SK-N-MC (cell line): ENCODE measurements around the gene PRM1.
"Not testable (repeated sequence)": the region's sequence is repeated elsewhere in the genome, so short reads cannot be mapped to it uniquely, and the experiment has no call there.

ENCODE experiments used
- DNase-seq: peaks from one replicate; pipeline ENCODE4 v3.0.0-alpha.2; 2011; ENCODE audit warnings: low read depth, low spot score
- H3K27ac ChIP-seq: fragments of 200-600 bp; sonication (generic); 2 replicates; pipeline ENCODE4 v1.5.1; 2016; ENCODE audit warnings: mixed run types
- H3K36me3 ChIP-seq: fragments of 200-600 bp; sonication (generic); 2 replicates; pipeline ENCODE4 v1.6.1; 2017; ENCODE audit warnings: antibody characterized with exemption, low read length, mixed read lengths; ENCODE audit not compliant: insufficient read depth
- H3K4me3 ChIP-seq: fragments of 200-600 bp; sonication (generic); 2 replicates; pipeline ENCODE4 v1.5.1; 2016
- H3K9ac ChIP-seq: fragments of 200-600 bp; sonication (generic); 2 replicates; pipeline ENCODE4 v1.8.0; 2017; ENCODE audit warnings: mixed run types, mixed read lengths; ENCODE audit not compliant: insufficient read length
- H3K9me3 ChIP-seq: fragments of 200-600 bp; sonication (generic); 2 replicates; pipeline ENCODE4 v1.6.1; 2017; ENCODE audit warnings: low read depth, mild to moderate bottlenecking, antibody characterized with exemption, low read length, moderate library complexity, mixed read lengths
- EZH2 ChIP-seq: fragments of 200-600 bp; sonication (generic); IDR thresholded peaks from one replicate; pipeline ENCODE4 v1.6.1; 2017; ENCODE audit warnings: antibody characterized with exemption
- FOXP2 ChIP-seq: optimal IDR thresholded peaks from 2 replicates; pipeline ENCODE3; 2011; ENCODE audit warnings: mild to moderate bottlenecking, moderate library complexity; ENCODE audit not compliant: insufficient read depth; ENCODE audit errors: extremely low read length, control extremely low read depth
- POLR2AphosphoS5 ChIP-seq: IDR thresholded peaks from 2 replicates; pipeline ENCODE4 v1.6.1; 2012; ENCODE audit warnings: mild to moderate bottlenecking, low read depth, low read length, borderline replicate concordance

PRM1 gene

DNA sequence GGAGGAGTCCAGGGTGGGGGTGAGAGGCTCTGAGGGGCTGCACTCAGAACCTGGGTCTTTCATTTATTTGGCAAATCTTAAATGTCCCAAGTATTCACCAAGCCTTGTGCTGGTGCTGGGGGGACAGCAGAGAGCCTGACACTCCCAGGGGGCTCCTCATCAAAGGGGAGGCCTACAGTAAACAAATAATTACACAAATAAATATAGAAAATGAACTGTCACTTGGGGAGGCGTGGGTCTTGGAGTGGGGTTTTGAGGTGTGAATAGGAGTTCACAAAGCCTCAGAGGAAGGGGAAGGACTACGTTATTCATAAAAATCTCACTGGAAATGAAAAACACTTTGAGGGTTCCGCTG lies 15.2 kb upstream of the PRM1 start:
- no peak overlapping the region for H3K9ac ChIP-seq

DNA sequence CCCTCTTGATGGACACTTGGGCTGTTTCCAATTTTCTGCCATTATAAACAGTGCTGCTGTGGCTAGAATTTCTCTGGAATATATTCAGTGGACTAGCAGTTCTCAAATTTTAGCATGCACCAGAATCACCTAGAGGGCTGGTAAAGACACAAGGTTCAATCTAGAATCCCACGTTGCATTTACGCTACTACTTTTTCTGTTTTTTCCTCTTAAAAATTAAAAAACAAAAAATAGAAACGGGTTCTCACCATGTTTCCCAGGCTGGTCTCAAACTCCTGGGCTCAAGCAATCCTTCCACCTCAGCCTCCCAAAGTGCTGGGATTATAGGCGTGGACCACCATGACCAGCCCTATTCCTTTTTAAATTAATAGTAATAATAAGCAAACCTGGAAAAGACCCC lies 14.5 kb upstream of the PRM1 start:
- no peak overlapping the region for H3K27ac ChIP-seq
- TF ChIP-seq EZH2 (no peak), FOXP2 (no peak), POLR2AphosphoS5 (no peak)
- no peaks in the 10 kb centered on the region for H3K9me3 ChIP-seq
- no peaks in the 10 kb centered on the region for H3K36me3 ChIP-seq
- DNase-seq: no peak
- H3K4me3 ChIP-seq: no peak overlapping the region
- no peak overlapping the region for H3K9ac ChIP-seq

More for the DNA sequence above, 15.2 kb upstream of the PRM1 start:
- H3K27ac ChIP-seq: no peak overlapping the region
- H3K9me3 ChIP-seq: no peaks in the 10 kb centered on the region
- H3K36me3 ChIP-seq: no peaks in the 10 kb centered on the region
- no peak for DNase-seq
- TF ChIP-seq POLR2AphosphoS5: no peak
- TF ChIP-seq FOXP2: no peak
- TF ChIP-seq EZH2: no peak
- H3K4me3 ChIP-seq: no peak overlapping the region

DNA sequence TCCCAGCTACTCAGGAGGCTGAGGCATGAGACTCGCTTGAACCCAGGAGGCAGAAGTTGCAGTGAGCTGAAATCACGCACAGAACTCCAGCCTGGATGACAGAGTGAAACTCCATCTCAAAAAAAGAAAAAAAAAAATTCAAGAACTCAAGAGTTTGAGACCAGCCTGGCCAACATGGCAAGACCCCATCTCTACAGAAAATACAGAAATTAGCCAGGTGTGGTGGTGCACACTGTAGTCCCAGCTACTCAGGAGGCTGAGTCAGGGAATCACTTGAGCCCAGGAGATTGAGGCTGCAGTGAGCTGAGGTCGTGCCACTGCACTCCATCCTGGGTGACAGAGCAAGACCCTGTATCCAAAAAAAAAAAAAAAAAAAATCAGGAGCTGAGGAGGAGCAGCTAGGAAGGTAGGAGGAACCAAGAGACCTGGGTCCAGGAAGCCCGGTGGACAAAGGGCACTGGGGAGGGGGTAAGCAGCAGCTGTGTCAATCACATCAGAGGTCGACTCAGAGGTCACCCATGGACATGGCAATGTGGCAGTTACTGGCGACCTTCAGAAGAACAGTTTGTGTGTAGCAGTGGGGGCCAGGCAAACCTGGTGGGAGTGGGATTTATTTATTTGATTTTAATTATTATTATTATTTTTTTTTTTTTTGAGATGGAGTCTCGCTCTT lies 11.1 kb upstream of the PRM1 start:
- no peak overlapping the region for H3K9ac ChIP-seq

GRCh38 chr16:11291091-11291703 lies 10.1 kb upstream of the PRM1 start:
- Histone ChIP-seq H3K4me3 (no peak overlapping the region), H3K9ac (no peak overlapping the region), H3K36me3 (no peaks in the 10 kb centered on the region), H3K9me3 (no peaks in the 10 kb centered on the region), H3K27ac (no peak overlapping the region)
- DNase-seq: no peak
- TF ChIP-seq FOXP2 (no peak), POLR2AphosphoS5 (no peak), EZH2 (no peak)

More for the DNA sequence above, 11.1 kb upstream of the PRM1 start:
- Histone ChIP-seq H3K27ac (no peak overlapping the region), H3K36me3 (no peaks in the 10 kb centered on the region), H3K9me3 (no peaks in the 10 kb centered on the region), H3K4me3 (no peak overlapping the region)
- TF ChIP-seq EZH2 (no peak), FOXP2 (no peak), POLR2AphosphoS5 (no peak)
- DNase-seq: no peak

DNA sequence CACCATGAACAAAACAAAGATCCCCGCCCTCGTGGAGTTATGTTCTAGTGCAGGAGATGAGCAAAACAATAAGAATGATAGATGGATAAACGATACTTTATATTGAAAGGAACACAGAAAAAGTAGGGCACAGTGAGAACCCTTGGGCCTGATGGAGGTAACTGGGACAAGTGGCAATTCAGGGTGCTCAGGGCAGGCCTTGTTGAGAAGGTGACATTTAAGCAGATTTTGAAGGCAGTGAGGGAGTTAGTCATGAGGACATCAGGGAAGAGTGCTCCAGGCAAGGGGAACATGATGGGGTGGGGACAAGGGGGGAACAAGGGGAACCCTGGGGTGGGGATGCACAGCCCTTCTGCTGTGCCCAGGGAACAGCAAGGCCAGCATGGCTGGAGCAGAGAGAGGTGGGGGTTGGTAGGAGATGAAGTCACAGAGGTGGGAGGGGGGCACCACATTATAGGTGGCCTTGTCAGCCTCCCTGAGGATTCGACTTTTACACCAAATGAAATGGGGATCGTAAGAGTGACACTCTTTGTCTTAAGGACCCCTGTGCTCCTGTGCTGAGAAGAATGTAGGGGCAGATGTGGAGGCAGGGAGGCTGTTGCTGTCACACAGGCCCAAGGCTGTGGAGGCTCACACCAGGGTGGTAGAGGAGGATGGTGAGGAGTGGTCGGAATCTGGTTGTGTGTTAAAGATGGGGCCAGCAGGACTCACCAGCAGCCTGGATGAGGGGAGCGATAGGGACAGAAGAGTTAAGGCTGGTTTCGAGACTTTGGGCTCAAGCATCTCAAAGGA lies 9.2 kb upstream of the PRM1 start:
- Histone ChIP-seq H3K9ac (no peak overlapping the region), H3K27ac (no peak overlapping the region), H3K36me3 (no peaks in the 10 kb centered on the region), H3K9me3 (no peaks in the 10 kb centered on the region), H3K4me3 (no peak overlapping the region)
- DNase-seq: no peak
- TF ChIP-seq EZH2: no peak

DNA sequence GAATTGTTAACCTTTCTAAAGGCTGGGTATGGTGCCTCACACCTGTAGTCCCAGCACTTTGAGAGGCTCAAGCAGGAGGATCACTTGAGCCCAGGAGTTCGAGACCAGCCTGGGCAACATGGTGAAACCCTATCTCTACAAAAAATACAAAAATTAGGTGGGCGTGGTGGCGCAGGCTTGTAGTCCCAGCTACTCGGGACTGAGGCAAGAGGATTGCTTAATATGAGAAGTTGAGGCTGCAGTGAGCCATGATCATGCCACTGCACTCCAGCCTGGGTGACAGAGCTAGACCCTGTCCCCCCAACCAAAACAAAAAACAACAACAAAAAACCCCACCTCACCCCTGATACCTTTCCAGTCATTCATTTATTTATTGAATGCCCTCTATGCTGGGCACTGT lies 8.6 kb upstream of the PRM1 start:
- H3K4me3 ChIP-seq, H3K27ac ChIP-seq, H3K9me3 ChIP-seq, H3K36me3 ChIP-seq, H3K9ac ChIP-seq, DNase-seq: not testable (repeated sequence)

DNA sequence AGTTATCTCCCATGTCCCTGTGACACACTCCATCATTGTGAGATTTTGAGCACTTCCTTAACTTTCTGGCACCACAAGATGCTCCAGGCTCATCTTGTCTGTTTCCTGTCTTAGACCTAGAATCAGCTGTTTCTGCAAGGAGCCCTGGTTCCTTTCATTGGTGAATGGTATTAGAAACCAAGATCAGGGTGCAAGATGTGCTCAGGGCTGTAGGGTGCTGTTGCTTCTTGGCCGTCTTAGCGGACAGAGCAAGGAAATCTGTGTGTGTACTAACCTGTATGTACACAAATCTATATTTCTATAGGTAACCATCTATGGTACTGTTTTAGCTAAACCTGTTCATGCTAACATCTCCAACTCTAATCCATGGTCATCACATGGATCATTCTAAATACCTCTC lies 8.1 kb upstream of the PRM1 start:
- H3K36me3 ChIP-seq: no peaks in the 10 kb centered on the region
- H3K9ac ChIP-seq: no peak overlapping the region
- no peak overlapping the region for H3K4me3 ChIP-seq
- TF ChIP-seq FOXP2 (no peak), POLR2AphosphoS5 (no peak), EZH2 (no peak)
- DNase-seq: no peak
- H3K9me3 ChIP-seq: no peaks in the 10 kb centered on the region
- H3K27ac ChIP-seq: no peak overlapping the region

DNA sequence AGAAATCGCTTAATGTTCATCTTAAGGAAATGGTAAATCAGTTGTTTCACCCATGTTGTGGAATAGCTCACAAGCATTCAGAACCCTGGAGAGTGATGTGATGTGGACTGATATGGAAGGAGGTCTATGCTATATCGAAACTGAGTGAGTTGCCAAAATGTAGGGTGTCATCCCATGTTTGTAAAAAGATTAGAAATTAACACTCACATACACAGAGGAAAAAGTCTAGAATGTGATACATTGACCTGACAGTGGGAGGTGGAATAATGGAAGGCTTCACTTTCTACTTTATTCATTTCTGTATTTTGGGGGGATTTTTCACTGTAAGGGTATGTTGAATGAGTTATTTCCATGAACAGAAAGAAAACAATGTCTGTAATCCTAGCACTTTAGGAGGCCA lies 4.7 kb upstream of the PRM1 start:
- no peak overlapping the region for H3K27ac ChIP-seq
- no peaks in the 10 kb centered on the region for H3K9me3 ChIP-seq
- TF ChIP-seq EZH2: no peak
- no peak for TF ChIP-seq POLR2AphosphoS5
- no peak for TF ChIP-seq FOXP2
- DNase-seq: no peak
- H3K9ac ChIP-seq: no peak overlapping the region
- H3K36me3 ChIP-seq: no peaks in the 10 kb centered on the region
- H3K4me3 ChIP-seq: no peak overlapping the region

DNA sequence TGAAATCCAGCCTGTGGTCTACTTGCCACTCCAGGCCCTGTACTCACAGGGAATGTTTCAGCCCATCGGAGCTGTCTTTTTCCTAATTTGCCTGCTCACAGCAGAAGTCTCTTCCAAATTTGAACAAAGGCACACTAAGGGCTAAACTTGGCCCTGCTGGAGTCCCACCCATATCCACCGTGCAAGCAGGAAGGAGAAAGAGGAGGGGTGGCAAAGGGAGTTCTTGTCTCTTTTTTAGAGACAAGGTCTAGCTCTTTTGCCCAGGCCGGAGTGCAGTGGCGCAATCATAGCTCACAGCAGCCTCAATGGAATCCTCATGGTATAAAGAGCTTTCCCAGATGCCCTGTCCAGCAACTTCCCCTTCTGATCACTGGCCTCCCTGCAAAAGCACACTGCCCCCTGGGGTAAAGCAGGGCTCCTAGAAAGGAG lies 2.7 kb upstream of the PRM1 start:
- no peak overlapping the region for H3K9ac ChIP-seq

More for the DNA sequence above, 2.7 kb upstream of the PRM1 start:
- no peak overlapping the region for H3K27ac ChIP-seq
- no peak for DNase-seq
- H3K9me3 ChIP-seq: no peaks in the 10 kb centered on the region
- TF ChIP-seq EZH2 (no peak), POLR2AphosphoS5 (no peak), FOXP2 (no peak)
- H3K36me3 ChIP-seq: no peaks in the 10 kb centered on the region
- no peak overlapping the region for H3K4me3 ChIP-seq
